ENCODE data around the gene PHLPP2. TPM values are rescaled to one million over a fixed set of nuclear protein-coding genes. Genes with fewer than 3 reads are reported as not detected.

The PHLPP2 gene
- total RNA-seq, 2 donors from 2014 or later, result 12.4 to 12.8 TPM

- Mint-ChIP-seq H3K4me3 (no peak overlapping the region), H3K36me3 (ENCODE audit: low read depth) (peaks cover 72% of the 10 kb centered on the region), H3K27me3 (ENCODE audit: insufficient read depth) (no peaks in the 10 kb centered on the region), H3K4me1 (peaks cover 12% of the 10 kb centered on the region), H3K27ac (no peak overlapping the region), H3K9me3 (no peaks in the 10 kb centered on the region)
- no peak overlapping the region for H3K9ac ChIP-seq (ENCODE audit: extremely low read depth, low read length, poor library complexity, severe bottlenecking)
- no peak for TF ChIP-seq CTCF (conservative IDR thresholded peaks at IDR 0.05)
- peaks cover 86% of the 10 kb centered on the region for H3K36me3 ChIP-seq (ENCODE audit: control insufficient read depth, insufficient read depth, low read length)
- no peak overlapping the region for H3K4me3 ChIP-seq (ENCODE audit: low read length)
- H3K9me3 ChIP-seq (ENCODE audit: control insufficient read depth, low read length), result no peaks in the 10 kb centered on the region
- H3K27me3 ChIP-seq (ENCODE audit: control insufficient read depth, insufficient read depth, low read length, poor library complexity, severe bottlenecking), result no peaks in the 10 kb centered on the region
- no peak for DNase-seq
- H3K4me1 ChIP-seq (ENCODE audit: control insufficient read depth, insufficient read depth, low read length), result no peaks in the 10 kb centered on the region
- H3K27ac ChIP-seq (ENCODE audit: low read depth, low read length), result no peak overlapping the region
These were observed 29.6 kb upstream of the PHLPP2 start for GRCh38 chr16:71754108-71754507.

- Mint-ChIP-seq H3K36me3 (ENCODE audit: low read depth) (peaks cover 68% of the 10 kb centered on the region), H3K27me3 (ENCODE audit: insufficient read depth) (no peaks in the 10 kb centered on the region), H3K4me1 (no peaks in the 10 kb centered on the region), H3K9me3 (no peaks in the 10 kb centered on the region), H3K27ac (peak overlapping the region; percentile 58), H3K4me3 (no peak overlapping the region)
- 96% methylated on average over 2 of the region's 4 CpGs; no CpG with 5 or more reads in 1 of the 2 experiments for WGBS, 2 experiments (ENCODE audit: insufficient coverage in 1 of 2, insufficient read length in 1 of 2)
- H3K9me3 ChIP-seq (ENCODE audit: control insufficient read depth, low read length), result no peaks in the 10 kb centered on the region
- no peaks in the 10 kb centered on the region for H3K27me3 ChIP-seq (ENCODE audit: control insufficient read depth, insufficient read depth, low read length, poor library complexity, severe bottlenecking)
- H3K4me1 ChIP-seq (ENCODE audit: control insufficient read depth, insufficient read depth, low read length), result no peaks in the 10 kb centered on the region
- no peak for TF ChIP-seq CTCF (conservative IDR thresholded peaks at IDR 0.05)
- H3K27ac ChIP-seq (ENCODE audit: low read depth, low read length), result no peak overlapping the region
- no peak overlapping the region for H3K9ac ChIP-seq (ENCODE audit: extremely low read depth, low read length, poor library complexity, severe bottlenecking)
- H3K4me3 ChIP-seq (ENCODE audit: low read length), result no peak overlapping the region
- DNase-seq, result no peak
- peaks cover 80% of the 10 kb centered on the region for H3K36me3 ChIP-seq (ENCODE audit: control insufficient read depth, insufficient read depth, low read length)
These were observed 23.7 kb upstream of the PHLPP2 start for GRCh38 chr16:71748226-71748625.

- H3K36me3 Mint-ChIP-seq (ENCODE audit: low read depth), result peaks cover 65% of the 10 kb centered on the region
- H3K4me1 Mint-ChIP-seq, result no peaks in the 10 kb centered on the region
- no peaks in the 10 kb centered on the region for H3K27me3 Mint-ChIP-seq (ENCODE audit: insufficient read depth)
- H3K27ac ChIP-seq (ENCODE audit: low read depth, low read length), result no peak overlapping the region
- no peak overlapping the region for H3K4me3 ChIP-seq (ENCODE audit: low read length)
- H3K9ac ChIP-seq (ENCODE audit: extremely low read depth, low read length, poor library complexity, severe bottlenecking), result no peak overlapping the region
- no peak overlapping the region for H3K27ac Mint-ChIP-seq
- no peak overlapping the region for H3K4me3 Mint-ChIP-seq
- peak; percentile 86 for TF ChIP-seq CTCF (conservative IDR thresholded peaks at IDR 0.05)
- 75 to 88% methylated on average over 3 to 7 of the region's 7 CpGs for WGBS, 2 experiments (ENCODE audit: insufficient coverage in 1 of 2, insufficient read length in 1 of 2)
- no peaks in the 10 kb centered on the region for H3K9me3 ChIP-seq (ENCODE audit: control insufficient read depth, low read length)
- no peaks in the 10 kb centered on the region for H3K27me3 ChIP-seq (ENCODE audit: control insufficient read depth, insufficient read depth, low read length, poor library complexity, severe bottlenecking)
- H3K9me3 Mint-ChIP-seq, result no peaks in the 10 kb centered on the region
- DNase-seq, result no peak
- peaks cover 75% of the 10 kb centered on the region for H3K36me3 ChIP-seq (ENCODE audit: control insufficient read depth, insufficient read depth, low read length)
- H3K4me1 ChIP-seq (ENCODE audit: control insufficient read depth, insufficient read depth, low read length), result no peaks in the 10 kb centered on the region
These were observed 22.0 kb upstream of the PHLPP2 start for GRCh38 chr16:71746442-71747046.
